ENCODE data around the gene GRM7.

Gene GRM7

DNA sequence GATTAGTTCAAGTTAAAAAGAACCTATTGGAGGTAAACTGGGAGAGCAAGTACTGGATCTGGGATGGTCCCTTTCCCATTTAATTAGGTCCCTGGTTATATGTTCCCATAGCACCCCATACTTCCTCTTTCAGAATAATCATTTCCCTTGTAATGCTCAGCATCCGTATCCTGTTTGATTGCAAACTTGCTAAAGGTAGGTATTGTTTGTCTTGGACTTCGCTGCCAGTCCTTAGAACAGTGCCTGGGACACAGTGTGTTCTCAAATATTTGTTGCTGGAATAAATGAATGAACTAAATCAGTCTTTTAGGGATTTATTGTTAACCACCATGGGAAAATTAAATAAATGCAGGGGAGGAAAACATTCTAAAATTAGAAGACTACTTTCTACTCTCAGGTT lies 299.8 kb downstream of the GRM7 start:
- no peak for DNase-seq

DNA sequence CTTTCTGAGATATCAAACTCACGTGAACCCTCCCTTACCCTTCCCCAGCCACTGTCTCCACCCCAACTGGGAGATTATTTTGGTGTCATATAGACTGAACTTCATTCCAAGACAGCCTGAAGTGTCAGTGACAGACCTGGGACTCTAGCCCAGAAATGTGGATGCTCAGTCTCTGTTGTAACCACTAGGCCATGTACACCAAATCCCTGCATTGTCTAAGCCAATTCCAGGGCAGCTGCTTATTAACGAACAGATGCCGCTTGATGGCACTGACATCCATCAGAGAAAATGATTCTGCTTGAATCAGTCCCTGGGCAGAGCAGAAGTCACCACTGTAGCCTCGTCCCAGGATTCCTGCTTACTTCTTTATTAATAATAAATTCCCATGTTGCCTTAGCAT lies 305.5 kb downstream of the GRM7 start:
- DNase-seq: no peak

DNA sequence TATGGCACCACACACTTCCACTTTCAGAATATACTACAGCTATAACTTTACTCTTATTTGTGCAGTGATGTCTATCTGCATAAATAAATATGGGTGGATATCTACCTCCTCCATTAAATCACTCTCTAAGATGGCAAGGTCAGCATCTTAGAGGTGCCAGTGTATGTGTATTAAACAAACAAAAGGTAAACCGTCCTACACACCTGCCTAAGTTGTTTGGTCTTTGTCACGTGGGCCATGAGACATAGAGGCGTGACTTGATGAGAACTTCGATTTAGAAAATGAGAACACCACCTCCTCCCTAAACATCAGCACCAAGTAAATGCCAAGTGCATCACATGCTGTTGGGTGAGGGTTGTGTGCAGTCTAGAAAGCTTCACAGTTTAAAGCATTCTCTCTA lies 310.6 kb downstream of the GRM7 start:
- DNase-seq: no peak

DNA sequence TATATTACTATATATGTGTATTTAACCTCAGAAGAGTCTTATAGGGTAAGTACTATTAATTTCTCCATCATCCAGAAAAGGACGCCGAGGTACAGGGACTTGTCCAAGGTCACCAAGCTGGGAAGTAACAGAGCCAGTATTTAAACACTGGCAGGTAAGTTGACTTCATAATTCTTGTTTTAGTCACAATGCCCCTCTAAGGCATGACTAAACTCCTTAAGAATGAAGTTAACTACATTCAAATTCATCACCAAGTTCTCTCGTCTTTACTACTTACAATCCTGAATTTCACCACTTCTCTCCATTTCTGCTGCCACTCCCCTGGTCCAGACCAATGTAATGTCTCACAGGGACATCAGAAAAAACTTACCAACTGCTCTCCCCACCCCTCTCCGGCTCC lies 312.1 kb downstream of the GRM7 start:
- no peak for DNase-seq

DNA sequence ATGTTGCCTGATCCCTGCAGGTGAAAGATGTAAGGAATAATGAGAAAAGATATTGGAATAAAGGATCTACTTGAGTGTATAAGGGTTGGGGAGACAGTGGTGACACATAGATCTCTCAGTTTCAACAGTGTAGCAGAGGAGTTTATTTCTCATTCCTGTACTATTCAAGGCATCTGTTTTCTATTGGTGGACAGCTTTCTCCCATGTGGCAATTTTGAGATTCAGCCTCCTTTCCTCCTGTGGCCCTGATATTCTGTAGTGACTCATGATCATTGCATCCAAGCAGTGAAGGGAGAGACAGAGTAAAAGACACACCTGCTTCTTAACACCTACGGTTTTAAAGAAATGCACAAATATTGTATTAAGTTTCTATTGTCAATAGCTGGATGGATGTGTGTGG lies 327.6 kb downstream of the GRM7 start:
- DNase-seq: no peak

DNA sequence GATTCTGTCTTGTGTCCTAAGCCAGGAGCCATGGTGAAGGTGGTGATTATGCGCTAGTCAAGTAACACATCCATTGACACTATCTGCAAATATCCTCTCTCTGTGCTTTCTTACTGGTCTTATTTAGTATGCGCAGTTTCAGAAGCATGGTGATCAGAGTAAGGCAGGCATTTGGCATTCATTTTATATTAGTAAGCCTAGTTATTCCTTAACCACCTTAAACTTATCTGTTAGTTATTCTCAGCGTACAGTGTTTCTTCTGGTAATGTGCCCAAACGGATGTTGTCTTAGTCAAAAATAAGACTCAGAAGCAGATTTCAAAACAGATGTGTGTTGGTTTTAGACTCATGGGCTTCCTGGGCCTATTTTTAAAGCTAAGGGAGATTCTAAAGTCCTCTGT lies 329.2 kb downstream of the GRM7 start:
- no peak for DNase-seq

DNA sequence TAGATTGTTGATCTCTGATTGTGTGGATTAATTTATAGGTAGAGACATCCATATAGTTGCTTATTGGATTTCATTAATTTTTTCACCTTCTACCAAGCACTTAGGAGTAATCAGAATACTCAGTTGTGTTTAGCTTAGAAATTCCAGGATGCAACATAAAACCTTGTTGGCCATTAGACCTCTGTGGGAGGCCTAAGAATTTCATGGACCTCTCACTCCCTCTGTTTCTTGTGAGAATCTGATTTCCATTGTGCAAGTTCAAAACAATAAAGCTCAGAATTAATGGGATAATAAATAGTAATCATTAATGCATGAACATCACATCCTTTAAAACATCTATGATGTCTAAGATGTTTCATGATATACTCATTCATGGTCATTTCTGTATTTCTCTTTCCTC lies 332.4 kb downstream of the GRM7 start:
- no peak for DNase-seq

DNA sequence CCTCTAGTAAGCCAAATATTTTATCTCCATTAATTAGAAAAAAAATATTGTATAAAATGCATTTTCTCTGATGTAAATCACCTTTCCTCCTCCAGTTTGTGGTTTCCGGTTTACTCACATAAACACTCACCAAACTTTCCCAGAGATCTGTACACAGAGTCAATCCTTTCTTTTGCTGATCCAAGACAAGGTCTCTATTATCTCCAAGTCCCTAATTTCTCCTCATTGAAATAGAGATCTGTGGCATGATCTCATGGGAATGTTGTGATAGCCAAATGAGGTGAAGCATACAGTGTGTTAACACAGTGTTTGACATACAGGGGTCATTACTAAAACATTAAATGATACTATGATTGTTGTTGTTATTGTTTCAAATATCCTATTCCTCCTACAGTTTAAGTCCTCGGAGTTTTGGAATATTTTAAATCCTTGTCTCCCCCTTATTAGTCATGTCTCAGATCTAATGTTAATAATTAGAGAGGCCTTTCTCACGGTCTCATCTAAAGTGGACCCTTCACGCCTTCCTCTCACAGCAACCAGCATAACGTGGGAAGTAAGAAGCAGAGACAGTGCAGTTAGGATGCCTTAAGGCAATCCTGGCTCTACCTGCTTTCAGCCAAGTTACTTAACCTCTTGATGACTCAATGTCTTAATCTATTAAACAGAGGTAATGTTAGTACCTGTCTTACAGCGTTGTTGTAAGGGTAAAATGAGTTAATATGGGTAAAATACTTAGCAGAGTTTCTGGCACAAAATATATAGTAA lies 333.3 kb downstream of the GRM7 start:
- DNase-seq: no peak

DNA sequence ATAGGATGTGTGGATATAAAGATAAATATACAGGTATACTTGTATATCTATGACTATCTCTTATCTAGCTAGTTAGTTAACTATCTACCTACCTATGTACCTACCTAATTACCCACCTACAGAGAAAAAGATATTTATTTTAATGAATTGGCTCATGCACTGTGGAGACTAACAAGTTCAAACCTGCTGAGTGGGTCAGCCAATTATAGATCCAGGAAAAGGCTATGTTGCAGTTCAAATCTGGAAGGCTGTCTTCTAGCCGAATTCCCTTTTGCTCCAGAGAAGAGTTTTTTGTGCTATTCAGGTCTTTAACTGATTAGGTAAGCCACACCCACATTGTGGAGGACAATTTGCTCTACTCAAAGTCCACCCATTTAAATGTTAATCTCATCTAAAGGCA lies 335.0 kb downstream of the GRM7 start:
- DNase-seq: no peak

DNA sequence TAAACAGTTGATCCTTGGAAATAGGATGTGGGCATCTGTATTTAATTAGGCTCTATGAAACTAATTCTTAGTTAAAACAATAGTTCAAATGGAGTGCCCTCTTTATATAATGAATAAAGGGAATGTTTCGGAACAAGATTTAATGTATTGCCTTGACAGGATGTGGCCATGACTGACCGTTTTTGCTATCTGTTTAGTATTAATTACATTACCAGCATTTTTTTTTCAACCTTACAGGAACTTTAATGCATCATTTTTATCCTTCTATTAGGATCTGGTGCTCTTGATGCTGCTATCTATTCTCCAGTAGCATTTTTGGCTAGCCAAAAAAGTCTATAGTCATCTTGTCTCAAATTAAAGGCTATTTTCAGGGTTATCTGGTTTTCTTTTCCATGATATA lies 340.9 kb downstream of the GRM7 start:
- no peak for DNase-seq

DNA sequence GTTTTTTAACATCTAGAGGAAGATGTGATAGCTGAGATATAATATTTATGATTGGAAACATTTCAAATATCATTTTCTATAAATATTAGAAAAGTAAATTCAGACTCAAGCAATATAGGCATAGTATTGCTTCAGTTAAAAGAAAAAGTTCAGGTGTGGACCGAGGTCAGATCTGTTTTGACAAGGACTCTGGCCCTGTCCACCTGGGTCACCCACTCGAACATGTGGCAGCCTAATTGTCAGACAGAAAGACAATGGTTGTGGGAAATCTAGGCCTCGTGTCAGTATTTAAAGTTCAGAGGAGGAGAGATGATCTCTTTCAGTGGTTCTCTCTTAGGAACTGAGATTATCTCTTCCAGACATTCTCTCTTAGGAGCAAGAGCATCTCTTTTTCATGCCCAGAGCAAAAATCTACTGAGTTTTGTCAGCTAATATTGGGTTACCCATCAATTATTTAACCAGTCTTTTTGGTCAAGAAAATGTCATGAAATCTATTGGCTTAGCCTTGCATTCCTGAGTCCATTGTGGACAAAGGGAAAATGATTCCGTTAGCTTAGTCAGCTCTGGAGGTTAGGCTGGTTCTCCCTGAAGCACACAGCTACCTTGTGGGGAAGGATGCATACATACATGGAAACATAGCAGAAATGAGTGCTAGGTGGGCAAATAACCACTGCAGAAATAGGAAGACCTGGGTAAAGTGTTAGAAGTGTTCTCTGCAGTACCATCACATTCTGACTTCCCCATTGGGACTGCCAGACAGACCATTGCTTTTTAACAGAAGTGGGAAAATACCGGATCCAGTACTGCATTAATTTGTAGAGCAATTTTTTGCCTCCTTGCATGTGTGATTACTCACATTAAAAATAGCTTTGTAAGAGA lies 343.3 kb downstream of the GRM7 start:
- DNase-seq: no peak

DNA sequence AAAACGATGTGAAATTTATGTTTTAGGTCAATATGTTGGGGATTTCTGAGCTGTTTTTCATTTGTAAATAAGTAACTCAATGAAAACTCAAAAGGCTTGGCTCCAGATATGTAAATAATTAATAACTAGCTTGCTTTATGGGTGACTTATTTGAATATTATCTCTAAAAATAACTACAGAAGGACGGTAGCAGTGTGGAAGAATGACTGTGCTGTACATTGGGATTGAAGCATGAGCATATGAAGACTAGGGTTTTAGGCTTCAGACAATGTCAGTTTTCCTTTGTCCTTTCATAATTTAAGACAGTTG lies 343.9 kb downstream of the GRM7 start:
- DNase-seq: no peak

DNA sequence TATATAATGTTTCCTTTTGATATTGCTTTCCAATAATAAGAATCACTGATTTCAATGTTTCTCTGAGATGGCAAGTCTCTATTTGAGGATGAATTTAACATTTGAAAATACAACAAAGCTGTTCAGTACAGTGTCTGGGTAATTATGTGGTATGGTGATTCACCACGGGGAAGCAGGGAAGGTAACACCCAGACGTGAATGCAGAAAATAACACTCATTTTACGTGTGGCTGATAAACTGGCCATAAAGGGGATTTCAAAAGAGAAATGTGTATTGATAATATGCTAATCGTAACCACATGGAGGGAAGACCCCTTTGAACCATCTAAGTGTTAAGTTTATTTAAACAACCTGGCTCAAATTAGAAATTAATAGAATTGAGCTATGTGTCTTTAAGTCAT lies 344.6 kb downstream of the GRM7 start:
- DNase-seq: no peak

DNA sequence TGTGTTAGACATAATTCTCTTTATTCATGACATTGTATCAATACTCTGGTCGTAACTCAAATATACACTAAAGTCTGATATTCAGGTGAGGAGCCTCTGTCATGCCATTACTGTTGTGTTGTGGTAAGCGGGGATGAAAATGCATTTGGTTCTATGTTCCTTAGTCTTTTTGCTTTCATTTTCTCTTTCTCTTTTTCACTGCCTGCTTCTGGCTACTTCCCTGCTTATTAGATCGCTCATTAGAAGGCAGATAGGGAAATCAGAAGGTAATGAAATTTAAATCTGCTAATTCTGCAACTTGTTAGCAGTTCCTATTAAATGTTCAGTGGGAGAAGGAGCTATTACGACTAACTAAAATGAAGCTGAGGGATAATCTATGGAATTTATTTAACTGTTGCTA lies 345.0 kb downstream of the GRM7 start:
- no peak for DNase-seq

DNA sequence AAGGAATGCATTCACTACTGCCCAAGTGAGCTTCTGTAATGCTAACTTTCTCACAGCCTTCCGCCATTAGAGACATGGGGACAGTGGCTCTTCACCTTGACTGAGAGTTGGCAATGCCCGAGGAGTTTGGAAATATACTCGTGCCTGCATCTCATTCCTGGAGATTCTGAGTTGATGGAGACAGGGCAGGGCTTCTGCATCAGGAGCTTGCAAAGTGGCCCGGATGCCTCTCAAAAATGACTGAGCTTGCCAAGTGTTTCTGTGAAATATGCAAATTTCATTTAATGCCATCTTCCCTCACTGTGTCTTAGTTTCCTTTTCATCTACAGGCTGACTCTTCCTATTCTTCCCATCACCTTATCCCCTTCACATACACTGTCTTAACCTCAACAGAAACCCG lies 346.2 kb downstream of the GRM7 start:
- DNase-seq: no peak

DNA sequence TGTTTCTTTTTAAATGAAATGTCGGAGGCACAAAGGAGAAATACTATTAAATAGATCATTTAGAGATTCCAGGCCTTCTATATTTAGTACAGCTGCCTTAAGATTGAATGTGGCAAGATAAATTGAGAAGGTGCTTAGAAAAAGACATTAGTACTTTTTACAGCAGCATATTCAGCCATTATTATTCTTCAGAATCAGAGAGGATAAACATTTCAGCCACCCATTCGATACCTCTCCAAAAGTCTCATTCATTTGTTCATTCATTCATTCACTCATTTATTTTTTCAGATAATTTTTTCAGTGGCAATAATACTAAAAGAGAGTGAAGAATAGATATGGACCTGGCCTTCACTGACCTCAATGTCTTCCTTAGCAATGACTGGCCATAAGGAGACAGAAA lies 347.0 kb downstream of the GRM7 start:
- DNase-seq: no peak

DNA sequence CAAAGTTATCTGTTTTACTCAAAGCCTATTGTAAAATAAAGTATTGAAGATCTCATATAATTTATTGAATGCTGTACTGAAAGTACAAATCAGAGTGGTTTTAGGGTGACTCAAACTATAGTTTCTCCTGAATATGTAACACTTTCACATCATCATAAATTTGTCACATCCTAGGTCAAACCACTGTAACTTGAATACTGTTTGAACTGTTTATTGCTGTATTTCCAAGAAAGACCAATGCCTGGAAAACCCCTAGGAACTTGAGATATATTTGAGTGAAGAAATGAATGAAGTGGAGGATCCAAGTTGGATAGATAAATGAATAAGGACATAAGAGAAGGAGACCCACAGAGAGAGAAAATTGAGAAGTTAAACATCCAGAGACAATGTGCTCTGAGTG lies 348.2 kb downstream of the GRM7 start:
- no peak for DNase-seq

DNA sequence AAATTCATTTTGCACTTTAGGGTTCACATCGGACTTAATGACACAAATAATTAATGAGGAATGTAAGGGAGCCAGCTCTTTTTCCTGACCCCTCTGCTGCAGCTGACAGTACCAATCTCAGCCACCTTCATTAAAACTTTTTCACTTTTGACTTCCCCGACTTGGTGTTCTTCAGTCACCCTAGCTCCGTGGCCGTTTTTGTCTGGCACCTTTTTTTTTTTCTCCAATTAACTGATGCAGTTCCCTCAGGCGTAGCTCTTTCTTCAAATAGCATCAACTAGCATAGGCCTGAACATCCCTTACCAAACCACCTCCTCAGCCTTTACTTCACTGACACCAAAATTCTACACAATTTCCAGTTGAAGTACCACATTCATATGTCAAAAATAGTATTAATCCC lies 350.8 kb downstream of the GRM7 start:
- DNase-seq: no peak

DNA sequence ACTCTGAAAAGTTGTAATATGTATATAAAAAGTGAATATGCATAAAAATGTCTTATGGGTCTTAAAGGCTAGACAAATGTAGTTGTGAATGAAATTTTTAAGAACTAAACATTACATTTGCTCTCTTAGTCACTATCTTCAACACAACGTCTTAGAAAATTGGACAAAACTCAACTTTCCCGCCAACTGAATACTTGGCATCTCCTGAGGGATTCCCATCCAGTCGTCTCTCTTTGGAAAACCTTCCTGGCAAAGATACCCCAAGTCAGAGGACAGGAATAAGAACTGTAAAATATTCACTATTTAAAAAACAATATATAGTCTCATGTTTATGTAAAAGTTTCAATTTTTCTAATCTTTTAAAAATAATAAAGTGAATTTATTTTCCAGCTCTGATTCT lies 354.8 kb downstream of the GRM7 start:
- no peak for DNase-seq

DNA sequence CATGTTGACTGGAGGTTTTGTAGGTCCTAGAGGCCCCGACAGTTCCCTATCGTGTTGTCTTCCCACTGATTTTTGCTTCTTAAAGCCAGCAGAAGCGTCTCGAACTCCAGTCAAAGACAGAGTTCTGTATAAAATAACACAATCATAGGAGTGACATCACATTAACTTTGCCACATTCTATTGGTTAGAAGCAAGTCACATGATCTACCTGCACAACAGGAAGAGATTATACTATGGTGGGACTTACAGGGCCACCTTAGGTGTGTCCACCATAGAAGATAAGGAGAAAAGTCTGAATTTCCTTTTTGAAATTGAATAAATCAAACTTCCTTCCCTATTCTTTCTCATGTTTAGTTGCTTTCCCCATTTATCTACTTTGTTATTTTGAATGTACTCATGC lies 365.5 kb downstream of the GRM7 start:
- DNase-seq: no peak

DNA sequence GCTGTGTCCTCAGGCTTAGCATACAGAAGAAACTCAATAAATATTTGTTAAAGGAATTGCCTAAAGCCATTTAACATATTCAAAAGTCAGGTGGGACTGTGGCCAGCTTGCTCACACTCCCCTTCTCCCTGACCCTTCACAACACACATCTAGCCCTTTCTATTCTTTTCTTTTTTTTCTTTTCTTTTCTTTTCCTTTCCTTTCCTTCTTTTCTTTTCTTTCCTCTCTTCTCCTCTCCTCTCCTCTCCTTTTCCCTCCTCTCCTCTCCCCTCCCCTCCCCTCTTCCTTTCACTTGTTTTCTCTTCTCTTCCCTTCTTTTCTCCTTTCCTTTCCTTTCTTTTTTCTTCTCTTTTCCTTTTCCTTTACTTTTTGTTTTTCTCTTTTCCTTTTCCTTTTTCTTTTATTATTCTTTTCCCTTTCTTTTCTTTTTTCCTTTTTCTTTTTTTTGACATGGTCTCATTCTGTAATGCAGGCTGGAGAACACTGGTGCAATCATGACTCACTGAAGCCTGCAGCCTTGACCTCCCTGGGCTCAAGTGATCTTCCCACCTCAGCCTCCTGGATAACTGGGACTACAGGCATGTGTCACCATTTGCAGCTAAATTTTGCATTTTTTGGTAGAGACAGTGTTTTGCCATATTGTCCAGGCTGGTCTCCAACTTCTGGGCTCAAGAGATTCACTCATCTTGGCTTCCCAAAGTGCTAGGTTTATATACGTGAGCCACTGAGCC lies 377.8 kb downstream of the GRM7 start:
- DNase-seq: no peak

DNA sequence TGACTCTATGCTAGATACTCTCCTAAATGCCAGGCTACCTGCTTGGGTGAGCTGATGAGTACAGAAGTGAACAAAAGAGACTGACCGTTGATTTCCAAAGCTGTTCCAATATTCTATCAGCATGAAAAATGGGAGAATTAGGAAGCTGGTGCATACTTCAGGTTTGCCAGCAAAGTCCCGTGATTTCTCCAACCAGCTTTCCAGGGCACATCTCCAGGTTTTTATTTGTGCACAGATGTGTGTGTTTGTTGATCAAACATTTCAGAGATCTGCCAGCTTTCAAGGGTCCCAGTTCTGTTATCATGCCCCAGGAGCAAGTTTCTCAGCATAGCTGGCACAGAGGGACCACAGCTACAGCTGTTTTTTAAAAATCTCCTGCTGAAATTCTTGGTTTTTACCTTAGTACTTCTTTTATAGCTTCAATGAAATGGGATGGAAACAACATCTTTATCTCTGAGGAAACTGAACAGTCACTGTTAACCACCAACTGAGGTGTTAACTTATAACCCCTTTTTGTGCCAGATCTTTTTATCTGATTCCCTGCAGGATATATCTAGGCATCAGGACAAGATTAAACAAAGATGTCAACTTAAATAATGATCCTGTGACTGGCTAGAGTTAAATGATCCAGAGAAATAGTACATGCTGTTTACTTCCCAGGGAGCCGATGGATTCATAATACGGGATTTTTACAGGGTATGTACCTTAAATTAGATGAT lies 380.8 kb downstream of the GRM7 start:
- DNase-seq: no peak

DNA sequence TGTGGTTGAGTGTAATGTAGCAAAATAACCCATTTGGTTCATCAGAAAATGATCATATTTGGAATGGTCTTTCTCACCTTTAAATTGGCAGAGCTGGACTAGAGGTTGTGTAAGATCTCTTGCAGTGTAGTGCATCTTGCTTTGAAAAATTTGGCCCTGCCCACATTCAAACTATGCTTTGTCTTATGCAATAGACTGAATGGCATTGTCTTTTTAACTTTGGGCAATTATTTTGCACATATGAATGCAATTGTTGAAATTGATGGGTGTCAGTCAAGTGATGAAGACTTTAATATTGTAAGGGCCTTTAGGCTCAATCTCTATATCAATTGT lies 381.4 kb downstream of the GRM7 start:
- no peak for DNase-seq

Measured in activated naive CD4-positive, alpha-beta T cell treated with Interleukin-2 at 50 U/mL for 16 hours (primary cell).